Tongue (tissue), 2 donors: Measurements from ENCODE around the gene SLC16A4. TPM values are rescaled to one million over a fixed set of nuclear protein-coding genes. Genes with fewer than 3 reads are reported as not detected.
"Not testable (repeated sequence)": the region's sequence is repeated elsewhere in the genome, so short reads cannot be mapped to it uniquely, and the experiment has no call there.

Source experiments
- DNase-seq: peaks from one replicate; pipeline ENCODE4 v3.0.0-alpha.2; 2015
- total RNA-seq: library from RNA; depleted of rRNA; stranded (reverse); fragments of >200 nt; gene quantifications from one replicate; pipeline ENCODE4 v1.2.3, GENCODE V29; 2014

SLC16A4 gene
- total RNA-seq, 1 donor from 2014 or later, result 10.8 TPM

GRCh38 chr1:110408488-110408887, 17.7 kb upstream of the SLC16A4 start:
- no peak for DNase-seq

- DNase-seq, result peak; percentile 97
These were observed 16.7 kb upstream of the SLC16A4 start, which contains the start of gene LAMTOR5 for GRCh38 chr1:110407260-110408210. TSS of gene LAMTOR5 (minus strand) at chr1:110407694. CDS start at chr1:110407620, 74 bp downstream.

GRCh38 chr1:110406407-110406806, 15.6 kb upstream of the SLC16A4 start:
- DNase-seq, result not testable (repeated sequence)

- no peak for DNase-seq
These were observed 13.6 kb upstream of the SLC16A4 start for GRCh38 chr1:110404401-110404800.

GRCh38 chr1:110403805-110404204, 13.0 kb upstream of the SLC16A4 start:
- DNase-seq, result no peak

- not testable (repeated sequence) for DNase-seq
These were observed 5.6 kb upstream of the SLC16A4 start for GRCh38 chr1:110396259-110396958.

- no peak for DNase-seq
These were observed 3.6 kb upstream of the SLC16A4 start for GRCh38 chr1:110394493-110394820.

GRCh38 chr1:110393691-110394492, 3.1 kb upstream of the SLC16A4 start:
- no peak for DNase-seq

- no peak for DNase-seq
These were observed 2.5 kb upstream of the SLC16A4 start for GRCh38 chr1:110393286-110393685.

GRCh38 chr1:110390096-110390495, 730 bp downstream of the SLC16A4 start:
- DNase-seq, result peak; percentile 65

- DNase-seq, result no peak
These were observed 3.6 kb downstream of the SLC16A4 start for GRCh38 chr1:110387048-110387754.

- DNase-seq, result no peak
These were observed 5.5 kb downstream of the SLC16A4 start for GRCh38 chr1:110385369-110385768.

GRCh38 chr1:110384581-110385321, 6.1 kb downstream of the SLC16A4 start:
- no peak for DNase-seq

GRCh38 chr1:110383251-110383990, 7.4 kb downstream of the SLC16A4 start:
- DNase-seq, result no peak

- DNase-seq, result peak; percentile 24
These were observed 10.0 kb downstream of the SLC16A4 start for GRCh38 chr1:110380672-110381283.

GRCh38 chr1:110375490-110375889, 15.3 kb downstream of the SLC16A4 start:
- DNase-seq, result no peak

GRCh38 chr1:110370827-110371226, 20.0 kb downstream of the SLC16A4 start:
- no peak for DNase-seq

GRCh38 chr1:110364221-110364620, 26.6 kb downstream of the SLC16A4 start:
- no peak for DNase-seq

GRCh38 chr1:110361856-110362255, 29.0 kb downstream of the SLC16A4 start:
- DNase-seq, result no peak

GRCh38 chr1:110360431-110360830, 30.4 kb downstream of the SLC16A4 start:
- no peak for DNase-seq
